Prostate gland (tissue), 2 donors: ENCODE measurements around the gene CCDC85B. TPM values are rescaled to one million over a fixed set of nuclear protein-coding genes. Genes with fewer than 3 reads are reported as not detected.

ENCODE experiments used
- DNase-seq: peaks from one replicate; pipeline ENCODE4 v3.0.0-alpha.2; 2019; ENCODE audit warnings: low spot score
- H3K27ac ChIP-seq, 2 donors: fragments of 200-600 bp; sonication (generic); 2 replicates each; pipeline ENCODE4 v1.5.1; 2017 to 2019
- H3K27me3 ChIP-seq: fragments of 200-600 bp; sonication (generic); replicated peaks from 2 replicates; pipeline ENCODE4 v1.5.1; 2019; ENCODE audit not compliant: insufficient read depth
- H3K36me3 ChIP-seq, 2 donors: fragments of 200-600 bp; sonication (generic); 1 replicate in 1 of 2; 2 replicates in 1 of 2; pipeline versions ENCODE4 v1.5.1 to v1.8.1; 2017 to 2019
- H3K4me1 ChIP-seq: fragments of 200-600 bp; sonication (generic); replicated peaks from 2 replicates; pipeline ENCODE4 v1.5.1; 2019
- H3K4me3 ChIP-seq, 2 donors: fragments of 200-600 bp; sonication (generic); 2 replicates each; pipeline ENCODE4 v1.5.1; 2017 to 2019
- H3K9me3 ChIP-seq: fragments of 200-600 bp; sonication (generic); 2 replicates; pipeline ENCODE4 v1.5.1; 2017
- POLR2A ChIP-seq: fragments of 450-650 bp; IDR thresholded peaks from one replicate; pipeline ENCODE4 v1.6.1; 2016; ENCODE audit warnings: antibody characterized with exemption, mild to moderate bottlenecking
- POLR2AphosphoS5 ChIP-seq: sonication (generic); formaldehyde crosslinking; IDR thresholded peaks from one replicate; pipeline ENCODE4 v1.6.1; 2017; ENCODE audit warnings: antibody characterized with exemption
- WGBS: methylation state at CpG from one replicate; pipeline ENCODE4 v1.1.5; 2018; 5-methylcytosine and 5-hydroxymethylcytosine counted together
- intact Hi-C: fragments of 100-400 bp; cut with DNase I; formaldehyde crosslinking; loops from one replicate; pipeline ENCODE4 v1.14.2; 2022
- total RNA-seq, 2 donors: library from RNA; depleted of rRNA; stranded (reverse); fragments of >200 nt; gene quantifications; one replicate each; pipeline ENCODE4 v1.1.0, GENCODE V29; 2016
- TF ChIP-seq, protein P1 (sequence below), 4 experiments: fragments of 200-600 bp in 2 of 4; fragments of 450-650 bp in 2 of 4; sonication (generic) in 2 of 4; IDR thresholded peaks; 1 replicate in 3 of 4; 2 replicates in 1 of 4; pipeline ENCODE4 v1.5.1; 2016 to 2019; ENCODE audit warnings: antibody characterized with exemption in 4 of 4, mild to moderate bottlenecking in 2 of 4, moderate library complexity in 2 of 4

Gene CCDC85B
- total RNA-seq, 2 donors from 2014 or later, result 40.4 to 55.0 TPM

DNA sequence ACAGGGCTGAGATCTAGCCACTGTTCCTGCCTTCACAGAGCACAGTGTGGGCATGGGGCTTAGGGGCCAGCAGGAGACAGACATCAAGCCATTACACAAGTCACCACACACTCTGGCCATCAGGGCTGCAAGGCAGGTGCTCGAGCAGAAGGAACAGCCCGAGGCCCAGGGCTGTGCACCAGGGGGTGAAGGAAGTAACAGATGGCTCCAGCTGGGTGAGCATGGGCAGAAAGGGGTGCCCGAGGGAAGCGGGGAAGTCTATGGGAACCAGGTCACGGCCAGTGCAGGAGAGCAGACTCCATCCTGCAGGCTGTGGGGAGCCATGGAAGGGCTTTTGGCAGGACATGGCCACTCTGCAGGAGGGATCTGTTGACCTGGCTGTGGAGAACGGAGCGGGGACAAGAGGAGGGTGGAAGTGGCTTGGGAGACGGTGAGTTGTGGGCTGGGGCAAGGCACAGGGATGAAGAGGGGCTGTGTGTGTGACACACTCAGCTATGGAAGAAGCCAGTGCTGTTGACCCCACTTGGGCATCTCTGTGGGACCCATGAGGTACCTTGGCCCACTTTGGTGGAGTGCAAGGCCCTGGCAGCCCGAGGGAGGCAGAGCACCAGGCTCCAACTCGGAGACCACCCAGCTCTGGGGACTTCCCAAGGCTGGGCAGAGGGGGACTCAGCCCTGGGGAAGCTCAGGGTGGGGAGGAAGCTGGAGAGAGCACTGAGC is 24.8 kb downstream of the CCDC85B start:
- H3K27me3 ChIP-seq, result no peaks in the 10 kb centered on the region
- H3K4me1 ChIP-seq, result peaks cover 18% of the 10 kb centered on the region
- WGBS, result 52% methylated on average over 10 of the region's 10 CpGs
- intact Hi-C loops, result loop anchor here (5.0 to 10.0 kb wide), 2 partner anchors 47 to 350 kb away; partner anchors contain the start of genes RAB1B and SART1
- no peaks in the 10 kb centered on the region for H3K36me3 ChIP-seq
- TF ChIP-seq POLR2AphosphoS5 (no peak), POLR2A (no peak)
- TF ChIP-seq, protein P1, sequence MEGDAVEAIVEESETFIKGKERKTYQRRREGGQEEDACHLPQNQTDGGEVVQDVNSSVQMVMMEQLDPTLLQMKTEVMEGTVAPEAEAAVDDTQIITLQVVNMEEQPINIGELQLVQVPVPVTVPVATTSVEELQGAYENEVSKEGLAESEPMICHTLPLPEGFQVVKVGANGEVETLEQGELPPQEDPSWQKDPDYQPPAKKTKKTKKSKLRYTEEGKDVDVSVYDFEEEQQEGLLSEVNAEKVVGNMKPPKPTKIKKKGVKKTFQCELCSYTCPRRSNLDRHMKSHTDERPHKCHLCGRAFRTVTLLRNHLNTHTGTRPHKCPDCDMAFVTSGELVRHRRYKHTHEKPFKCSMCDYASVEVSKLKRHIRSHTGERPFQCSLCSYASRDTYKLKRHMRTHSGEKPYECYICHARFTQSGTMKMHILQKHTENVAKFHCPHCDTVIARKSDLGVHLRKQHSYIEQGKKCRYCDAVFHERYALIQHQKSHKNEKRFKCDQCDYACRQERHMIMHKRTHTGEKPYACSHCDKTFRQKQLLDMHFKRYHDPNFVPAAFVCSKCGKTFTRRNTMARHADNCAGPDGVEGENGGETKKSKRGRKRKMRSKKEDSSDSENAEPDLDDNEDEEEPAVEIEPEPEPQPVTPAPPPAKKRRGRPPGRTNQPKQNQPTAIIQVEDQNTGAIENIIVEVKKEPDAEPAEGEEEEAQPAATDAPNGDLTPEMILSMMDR (IDR thresholded peaks at IDR 0.05), result no peak
- H3K4me3 ChIP-seq, result no peak overlapping the region
- peak overlapping the region; percentile 51 to 75 for H3K27ac ChIP-seq
- no peak for DNase-seq
- no peaks in the 10 kb centered on the region for H3K9me3 ChIP-seq

DNA sequence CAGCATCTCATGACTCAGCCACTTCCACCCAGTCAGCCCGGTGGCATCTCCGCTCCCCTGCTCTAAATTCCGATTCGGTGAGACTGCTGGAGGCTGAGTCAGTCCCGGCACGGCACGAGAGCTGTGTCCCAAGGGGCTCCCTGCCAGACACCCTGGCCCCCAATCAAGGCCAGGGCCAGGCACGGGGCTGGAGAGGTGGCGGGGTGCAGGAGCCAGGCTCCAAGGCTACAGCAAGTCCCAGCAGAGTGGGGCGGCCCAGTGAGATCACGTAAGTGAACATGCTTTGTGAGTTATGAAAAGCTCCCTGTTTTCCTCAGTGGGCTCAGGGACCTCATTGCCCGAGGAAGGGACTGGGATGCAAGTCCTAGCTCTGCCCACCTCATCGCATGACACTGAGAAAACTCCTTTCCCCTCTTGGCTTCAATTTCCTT is 25.4 kb downstream of the CCDC85B start:
- peak; percentile 44 for DNase-seq
- no peaks in the 10 kb centered on the region for H3K36me3 ChIP-seq
- H3K27me3 ChIP-seq, result no peaks in the 10 kb centered on the region
- no peak overlapping the region for H3K4me3 ChIP-seq
- H3K27ac ChIP-seq, result peak overlapping the region; percentile 51 to 75
- peaks cover 24% of the 10 kb centered on the region for H3K4me1 ChIP-seq
- 27% methylated on average over 13 of the region's 13 CpGs for WGBS
- no peaks in the 10 kb centered on the region for H3K9me3 ChIP-seq
- intact Hi-C loops, result loop anchor here (5.0 to 10.0 kb wide), 2 partner anchors 46 to 349 kb away; partner anchors contain the start of genes RAB1B and SART1
- TF ChIP-seq, protein P1 (IDR thresholded peaks at IDR 0.05), result no peak
- peak; percentile 78 for TF ChIP-seq POLR2AphosphoS5
- peak; percentile 23 for TF ChIP-seq POLR2A

DNA sequence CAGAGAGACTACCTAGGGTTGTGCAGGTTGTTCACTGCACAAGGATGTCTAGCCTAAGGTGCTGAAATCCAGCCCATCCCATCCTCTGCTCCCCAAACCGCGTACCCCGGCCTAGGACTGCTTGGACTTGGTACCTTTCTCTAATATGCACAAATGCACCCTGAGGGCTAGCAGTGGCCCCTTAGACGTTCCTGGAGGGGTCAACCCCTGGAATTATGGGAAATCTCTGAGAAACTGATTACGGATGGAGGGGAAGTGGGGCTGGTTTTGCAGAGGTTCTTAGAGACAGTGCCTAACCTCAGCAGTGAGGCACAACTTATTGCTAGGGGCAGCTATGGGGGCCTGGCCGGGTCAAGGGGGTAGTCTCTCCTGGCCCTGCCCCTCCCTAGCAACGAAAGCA is 25.9 kb downstream of the CCDC85B start:
- TF ChIP-seq POLR2A (no peak), POLR2AphosphoS5 (no peak)
- TF ChIP-seq, protein P1 (IDR thresholded peaks at IDR 0.05), result no peak
- DNase-seq, result no peak

DNA sequence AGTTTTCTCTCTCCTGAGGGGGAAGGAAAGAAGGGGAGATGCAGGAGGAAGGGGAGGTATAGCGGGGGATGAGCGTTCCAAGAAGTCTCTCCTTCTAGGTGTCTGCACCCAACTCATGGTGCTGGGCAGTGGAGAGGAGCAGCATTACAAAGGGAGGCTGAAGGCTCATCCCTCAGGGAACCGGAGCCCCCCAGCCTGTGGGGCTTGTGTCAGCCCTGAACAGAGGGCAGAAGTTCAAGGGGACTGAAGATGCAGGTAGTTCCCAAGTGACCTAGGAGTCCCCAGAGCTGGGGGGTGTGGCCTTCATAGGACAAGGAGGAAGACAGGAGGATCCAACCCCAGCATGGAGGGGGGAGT is 26.6 kb downstream of the CCDC85B start:
- H3K36me3 ChIP-seq, result no peaks in the 10 kb centered on the region
- no peaks in the 10 kb centered on the region for H3K9me3 ChIP-seq
- H3K4me1 ChIP-seq, result peaks cover 27% of the 10 kb centered on the region
- no peak overlapping the region for H3K4me3 ChIP-seq
- DNase-seq, result no peak
- peak overlapping the region in 1 of 2 donors; percentile 92 for H3K27ac ChIP-seq
- WGBS, result 85% methylated on average over 3 of the region's 3 CpGs
- intact Hi-C loops, result loop anchor here (5.0 to 10.0 kb wide), 2 partner anchors 45 to 348 kb away; partner anchors contain the start of genes RAB1B and SART1
- TF ChIP-seq POLR2AphosphoS5 (no peak), POLR2A (no peak)
- TF ChIP-seq, protein P1 (IDR thresholded peaks at IDR 0.05), result no peak
- H3K27me3 ChIP-seq, result no peaks in the 10 kb centered on the region

More for the DNA sequence above, 25.9 kb downstream of the CCDC85B start:
- Histone ChIP-seq H3K36me3 (no peaks in the 10 kb centered on the region), H3K27ac (peak overlapping the region in 1 of 2 donors; percentile 75), H3K9me3 (no peaks in the 10 kb centered on the region), H3K4me3 (no peak overlapping the region), H3K4me1 (peaks cover 27% of the 10 kb centered on the region), H3K27me3 (no peaks in the 10 kb centered on the region)
- 76% methylated on average over 7 of the region's 7 CpGs for WGBS
- intact Hi-C loops, result loop anchor here (5.0 to 10.0 kb wide), 2 partner anchors 46 to 348 kb away; partner anchors contain the start of genes RAB1B and SART1
